A673 (cell line): ENCODE data around the gene CHST15.

Experiments
- EZH2 ChIP-seq: fragments of 200-600 bp; sonication (generic); IDR thresholded peaks from 2 replicates; pipeline ENCODE4 v1.6.1; 2017; ENCODE audit warnings: borderline replicate concordance, low read depth, mild to moderate bottlenecking, mixed read lengths, antibody characterized with exemption, low read length; ENCODE audit not compliant: poor library complexity, severe bottlenecking
- TF ChIP-seq, protein P1 (sequence below): fragments of 300-800, 200-600 bp; sonication (generic); conservative IDR thresholded peaks from 2 replicates; pipeline ENCODE4 v1.5.1; 2017; ENCODE audit warnings: low read depth, mild to moderate bottlenecking, antibody characterized with exemption, low read length, moderate library complexity, mixed read lengths

DNA sequence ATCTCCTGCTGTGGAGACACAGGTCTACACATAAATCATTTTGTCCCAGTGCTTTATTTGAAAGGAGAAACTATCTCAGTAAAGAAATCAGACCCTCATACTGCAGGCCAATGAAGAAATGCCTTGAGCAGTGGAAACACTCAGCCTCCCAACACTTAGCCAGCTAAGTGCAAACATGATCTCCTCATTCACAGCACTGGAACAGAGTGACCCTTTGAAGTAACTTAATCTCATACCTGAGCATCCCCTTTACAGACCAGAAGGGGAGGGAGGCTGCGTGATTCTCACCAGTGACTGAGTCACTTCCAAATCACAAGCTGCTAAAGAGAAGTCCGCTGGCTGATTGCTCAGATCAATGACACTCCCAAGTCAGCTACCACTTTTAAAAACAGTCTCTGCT lies 4.5 kb downstream of the CHST15 start:
- TF ChIP-seq, protein P1, sequence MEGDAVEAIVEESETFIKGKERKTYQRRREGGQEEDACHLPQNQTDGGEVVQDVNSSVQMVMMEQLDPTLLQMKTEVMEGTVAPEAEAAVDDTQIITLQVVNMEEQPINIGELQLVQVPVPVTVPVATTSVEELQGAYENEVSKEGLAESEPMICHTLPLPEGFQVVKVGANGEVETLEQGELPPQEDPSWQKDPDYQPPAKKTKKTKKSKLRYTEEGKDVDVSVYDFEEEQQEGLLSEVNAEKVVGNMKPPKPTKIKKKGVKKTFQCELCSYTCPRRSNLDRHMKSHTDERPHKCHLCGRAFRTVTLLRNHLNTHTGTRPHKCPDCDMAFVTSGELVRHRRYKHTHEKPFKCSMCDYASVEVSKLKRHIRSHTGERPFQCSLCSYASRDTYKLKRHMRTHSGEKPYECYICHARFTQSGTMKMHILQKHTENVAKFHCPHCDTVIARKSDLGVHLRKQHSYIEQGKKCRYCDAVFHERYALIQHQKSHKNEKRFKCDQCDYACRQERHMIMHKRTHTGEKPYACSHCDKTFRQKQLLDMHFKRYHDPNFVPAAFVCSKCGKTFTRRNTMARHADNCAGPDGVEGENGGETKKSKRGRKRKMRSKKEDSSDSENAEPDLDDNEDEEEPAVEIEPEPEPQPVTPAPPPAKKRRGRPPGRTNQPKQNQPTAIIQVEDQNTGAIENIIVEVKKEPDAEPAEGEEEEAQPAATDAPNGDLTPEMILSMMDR = no peak
- no peak for TF ChIP-seq EZH2
